HG02571 (cell line): Measurements from ENCODE around the gene ACOT8.
"Not testable (repeated sequence)": the region's sequence is repeated elsewhere in the genome, so short reads cannot be mapped to it uniquely, and the experiment has no call there.

Experiments
- ATAC-seq: cut with Tn5 transposase; IDR thresholded peaks from one replicate; pipeline ENCODE4 v1.9.1; 2021; ENCODE audit warnings: mild to moderate bottlenecking, moderate library complexity; ENCODE audit not compliant: unreplicated experiment

Gene ACOT8

GRCh38 chr20:45798935-45799642 lies 58.1 kb downstream of the ACOT8 start:
- no peak for ATAC-seq

- not testable (repeated sequence) for ATAC-seq
These were observed 59.2 kb downstream of the ACOT8 start for GRCh38 chr20:45797955-45798354.

GRCh38 chr20:45797510-45797909 lies 59.7 kb downstream of the ACOT8 start:
- not testable (repeated sequence) for ATAC-seq

GRCh38 chr20:45796337-45797065 lies 60.7 kb downstream of the ACOT8 start:
- ATAC-seq = no peak

GRCh38 chr20:45792317-45793118 lies 64.7 kb downstream of the ACOT8 start:
- ATAC-seq = peak; percentile 6
